Neural progenitor cell (in vitro differentiated cells): ENCODE data around the gene PPHLN1.

Experiments used
- CTCF ChIP-seq: fragments of 200-600 bp; sonication (generic); IDR thresholded peaks from 2 replicates; pipeline ENCODE4 v1.5.1; 2017; ENCODE audit warnings: antibody characterized with exemption, mild to moderate bottlenecking
- EZH2 ChIP-seq: fragments of 200-600 bp; sonication (generic); IDR thresholded peaks from 2 replicates; pipeline ENCODE4 v1.6.1; 2017; ENCODE audit warnings: antibody characterized with exemption, mild to moderate bottlenecking, moderate library complexity

- TF ChIP-seq CTCF, result no peak
- no peak for TF ChIP-seq EZH2
Measured at GRCh38 chr12:42481368-42481767, 155.4 kb downstream of the PPHLN1 start.
